IMR-90 (cell line): ENCODE measurements around the gene HEXA. TPM values are rescaled to one million over a fixed set of nuclear protein-coding genes. Genes with fewer than 3 reads are reported as not detected.

ENCODE experiments used
- ATAC-seq: fragments of 200-7000 bp; cut with Tn5 transposase; 2 replicates; pipeline ENCODE4 v1.9.1; 2020; ENCODE audit warnings: low read depth, mild to moderate bottlenecking, moderate library complexity
- BruUV-seq: library from RNA; stranded (reverse); fragments of 400-500 nt; replicated peaks from 2 replicates; lab custom pipeline; 2021; lab: Mats Ljungman, UMichigan
- CTCF ChIA-PET: fragments of 300-600 bp; formaldehyde crosslinking; extraction: SDS; loops from one replicate; lab custom pipeline; 2021; ENCODE audit warnings: antibody characterized with exemption; lab: Yijun Ruan, JAX
- POLR2A ChIA-PET: fragments of 300-600 bp; sonication (Branson Sonifier 250); formaldehyde crosslinking; loops from one replicate; lab custom pipeline; 2022; ENCODE audit warnings: antibody characterized with exemption; ENCODE audit not compliant: unreplicated experiment; lab: Charles Lee
- DNase-seq: peaks from one replicate; pipeline ENCODE4 v3.0.0; 2013
- H2AFZ ChIP-seq: replicated peaks from 2 replicates; pipeline ENCODE3; 2013; ENCODE audit warnings: low read length, mild to moderate bottlenecking; ENCODE audit not compliant: poor library complexity
- H2AK5ac ChIP-seq: 2 replicates; pipeline ENCODE4 v1.6.1; 2013; ENCODE audit warnings: low read depth, low read length, inconsistent platforms
- H2AK9ac ChIP-seq: replicated peaks from 2 replicates; pipeline ENCODE3; 2013; ENCODE audit warnings: mild to moderate bottlenecking, low read depth, low read length, moderate library complexity; ENCODE audit not compliant: poor library complexity
- H2BK120ac ChIP-seq: 2 replicates; pipeline ENCODE4 v1.6.1; 2013; ENCODE audit warnings: low read depth, low read length, inconsistent platforms
- H2BK15ac ChIP-seq: 3 replicates; pipeline ENCODE4 v1.6.1; 2013; ENCODE audit warnings: low read depth, low read length, inconsistent platforms
- H2BK20ac ChIP-seq: 2 replicates; pipeline ENCODE4 v1.6.1; 2013; ENCODE audit warnings: low read depth, mild to moderate bottlenecking, inconsistent platforms, low read length, moderate library complexity
- H2BK5ac ChIP-seq: 2 replicates; pipeline ENCODE4 v1.6.1; 2013; ENCODE audit warnings: mild to moderate bottlenecking, low read depth, low read length, inconsistent platforms; ENCODE audit not compliant: poor library complexity, severe bottlenecking
- H3K14ac ChIP-seq: replicated peaks from 2 replicates; pipeline ENCODE4 v1.6.1; 2013; ENCODE audit warnings: low read depth, low read length, inconsistent platforms
- H3K18ac ChIP-seq: 2 replicates; pipeline ENCODE4 v1.6.1; 2013; ENCODE audit warnings: low read depth, low read length, control low read depth
- H3K23ac ChIP-seq: 2 replicates; pipeline ENCODE4 v1.6.1; 2013; ENCODE audit warnings: low read depth, low read length, inconsistent platforms
- H3K27ac ChIP-seq: 2 replicates; pipeline ENCODE4 v1.5.1; 2013; ENCODE audit warnings: mild to moderate bottlenecking, control low read depth, low read length; ENCODE audit not compliant: insufficient read depth
- H3K27me3 ChIP-seq: 2 replicates; pipeline ENCODE4 v1.6.1; 2013; ENCODE audit warnings: low read length; ENCODE audit not compliant: control insufficient read depth, insufficient read depth
- H3K36me3 ChIP-seq: 2 replicates; pipeline ENCODE4 v1.6.1; 2013; ENCODE audit warnings: low read length, mixed read lengths; ENCODE audit not compliant: control insufficient read depth, insufficient read depth
- H3K4ac ChIP-seq: 2 replicates; pipeline ENCODE4 v1.6.1; 2013; ENCODE audit warnings: low read depth, low read length, inconsistent platforms
- H3K4me1 ChIP-seq: 2 replicates; pipeline ENCODE4 v1.6.1; 2013; ENCODE audit warnings: low read length, mixed read lengths; ENCODE audit not compliant: control insufficient read depth, insufficient read depth
- H3K4me2 ChIP-seq: 2 replicates; pipeline ENCODE4 v1.6.1; 2013; ENCODE audit warnings: low read depth, mild to moderate bottlenecking, control low read depth, low read length, moderate library complexity
- H3K4me3 ChIP-seq: 2 replicates; pipeline ENCODE4 v1.5.1; 2013; ENCODE audit warnings: low read depth, mild to moderate bottlenecking, control low read depth, low read length, moderate library complexity; ENCODE audit not compliant: insufficient read depth
- H3K56ac ChIP-seq: 2 replicates; pipeline ENCODE4 v1.6.1; 2013; ENCODE audit warnings: low read length, inconsistent platforms; ENCODE audit not compliant: insufficient read depth; ENCODE audit errors: extremely low read depth
- H3K79me1 ChIP-seq, 2 experiments: 2 replicates each; pipeline ENCODE4 v1.6.1; 2013; ENCODE audit warnings: low read length in 2 of 2, inconsistent platforms in 1 of 2, low read depth in 1 of 2
- H3K9ac ChIP-seq: 2 replicates; pipeline ENCODE4 v1.6.1; 2013; ENCODE audit warnings: low read depth, low read length, control low read depth
- H3K9me1 ChIP-seq: 2 replicates; pipeline ENCODE4 v1.6.1; 2013; ENCODE audit warnings: low read length, inconsistent platforms; ENCODE audit not compliant: insufficient read depth
- H3K9me3 ChIP-seq: 2 replicates; pipeline ENCODE4 v1.6.1; 2013; ENCODE audit warnings: low read length; ENCODE audit not compliant: control insufficient read depth, insufficient read depth
- H4K20me1 ChIP-seq: 2 replicates; pipeline ENCODE4 v1.6.1; 2013; ENCODE audit warnings: low read length, inconsistent platforms; ENCODE audit not compliant: insufficient read depth
- H4K5ac ChIP-seq: 2 replicates; pipeline ENCODE4 v1.6.1; 2013; ENCODE audit warnings: mild to moderate bottlenecking, low read depth, low read length, control low read depth
- H4K8ac ChIP-seq, 2 experiments: 2 replicates each; pipeline ENCODE4 v1.6.1; 2013; ENCODE audit warnings: low read depth in 2 of 2, low read length in 2 of 2, control low read depth in 1 of 2, inconsistent platforms in 1 of 2
- H4K91ac ChIP-seq: 2 replicates; pipeline ENCODE4 v1.6.1; 2013; ENCODE audit warnings: low read depth, low read length, inconsistent platforms; ENCODE audit not compliant: insufficient read depth
- CEBPB ChIP-seq: IDR thresholded peaks from 2 replicates; pipeline ENCODE4 v1.6.1; 2012; ENCODE audit warnings: low read depth, low read length, improper control_type of control experiment
- CHD1 ChIP-seq: IDR thresholded peaks from 2 replicates; pipeline ENCODE4 v1.6.1; 2012; ENCODE audit warnings: low read depth, low read length, improper control_type of control experiment
- CTCF ChIP-seq: conservative IDR thresholded peaks from 2 replicates; pipeline ENCODE4 v1.5.1; 2012; ENCODE audit warnings: mild to moderate bottlenecking, low read depth, low read length, improper control_type of control experiment
- ELK1 ChIP-seq: fragments of 150-350 bp; IDR thresholded peaks from 2 replicates; pipeline ENCODE4 v1.6.1; 2016; ENCODE audit warnings: low read depth, mild to moderate bottlenecking, low read length, moderate library complexity, borderline replicate concordance
- FOS ChIP-seq: fragments of 150-350 bp; IDR thresholded peaks from 2 replicates; pipeline ENCODE4 v1.6.1; 2016; ENCODE audit warnings: low read depth, low read length
- MAFK ChIP-seq: IDR thresholded peaks from 2 replicates; pipeline ENCODE4 v1.6.1; 2012; ENCODE audit warnings: low read depth, low read length, improper control_type of control experiment
- MXI1 ChIP-seq: IDR thresholded peaks from 2 replicates; pipeline ENCODE4 v1.6.1; 2012; ENCODE audit warnings: low read depth, mild to moderate bottlenecking, low read length, moderate library complexity, borderline replicate concordance
- NFE2L2 ChIP-seq: fragments of 150-350 bp; IDR thresholded peaks from 2 replicates; pipeline ENCODE4 v1.6.1; 2016; ENCODE audit warnings: low read depth, mild to moderate bottlenecking, low read length
- POLR2A ChIP-seq: IDR thresholded peaks from 2 replicates; pipeline ENCODE4 v1.6.1; 2012; ENCODE audit warnings: mild to moderate bottlenecking, low read depth, low read length
- RCOR1 ChIP-seq: IDR thresholded peaks from 2 replicates; pipeline ENCODE4 v1.6.1; 2012; ENCODE audit warnings: mild to moderate bottlenecking, low read length, improper control_type of control experiment; ENCODE audit not compliant: insufficient replicate concordance
- RFX5 ChIP-seq: IDR thresholded peaks from 2 replicates; pipeline ENCODE4 v1.8.0; 2012; ENCODE audit warnings: low read depth, mild to moderate bottlenecking, low read length, moderate library complexity
- USF2 ChIP-seq: fragments of 150-350 bp; IDR thresholded peaks from 2 replicates; pipeline ENCODE4 v1.6.1; 2017; ENCODE audit warnings: mild to moderate bottlenecking, antibody characterized with exemption, low read length, low read depth
- WGBS, 2 experiments: methylation state at CpG; one replicate each; pipeline versions ENCODE4 v1.1.5 to v1.1.7; 2013; ENCODE audit warnings: missing lambda C conversion rate in 2 of 2; ENCODE audit not compliant: insufficient read length in 1 of 2; ENCODE audit errors: extremely low coverage in 2 of 2; 5-methylcytosine and 5-hydroxymethylcytosine counted together
- dilution Hi-C: fragments of 300-500 bp; cut with HindIII; formaldehyde crosslinking; loops from one replicate; pipeline ENCODE4 v1.14.3; 2018; ENCODE audit warnings: low sequenced_read_pairs; ENCODE audit not compliant: unreplicated experiment
- in situ Hi-C: fragments of 300-500 bp; cut with MboI; formaldehyde crosslinking; loops from 3 replicates; pipeline ENCODE4 v1.14.3; 2019; ENCODE audit warnings: low sequenced_read_pairs, inconsistent platforms, mixed read lengths
- intact Hi-C: fragments of 100-400 bp; cut with micrococcal nuclease; formaldehyde crosslinking; loops from 2 replicates; pipeline ENCODE4 v1.10.0; 2022
- polyA plus RNA-seq, 3 experiments: library from polyadenylated mRNA; depleted of rRNA; stranded (reverse); fragments of >200 nt; gene quantifications; 2 replicates each; pipeline ENCODE4 v1.2.3, GENCODE V29; 2012; ENCODE audit warnings: low replicate concordance in 1 of 3
- total RNA-seq: library from RNA; depleted of rRNA; stranded (reverse); fragments of >200 nt; gene quantifications from 2 replicates; pipeline ENCODE4 v1.2.3, GENCODE V29; 2012

Gene HEXA
- total and polyA plus RNA-seq, 2 of the 4 experiments (the other 2 are of a cell fraction), result 19.4 to 115 TPM

GRCh38 chr15:72302955-72303354 lies 72.9 kb downstream of the HEXA start:
- no peak overlapping the region for H3K14ac ChIP-seq
- peaks cover 3% of the 10 kb centered on the region; the same call in 1 of the 2 replicates for H3K4me1 ChIP-seq
- H2AK9ac ChIP-seq, result no peak overlapping the region
- no peaks in the 10 kb centered on the region for H3K79me1 ChIP-seq
- DNase-seq, result no peak
- no peak overlapping the region for H2BK120ac ChIP-seq
- H2BK15ac ChIP-seq, result no peak overlapping the region
- H2BK20ac ChIP-seq, result no peak overlapping the region
- ATAC-seq, result no peak
- H4K5ac ChIP-seq, result no peak overlapping the region
- no CpG with 5 or more reads among the region's 1 CpG for WGBS, 2 experiments
- H3K4me3 ChIP-seq, result no peak overlapping the region
- H3K9me1 ChIP-seq, result no peaks in the 10 kb centered on the region
- no peaks in the 10 kb centered on the region for H3K9me3 ChIP-seq
- no peak overlapping the region for H3K4ac ChIP-seq
- no peak overlapping the region for H2AK5ac ChIP-seq
- no peak overlapping the region for H3K9ac ChIP-seq
- ChIA-PET CTCF (no interaction called here), POLR2A (no interaction called here)
- H2AFZ ChIP-seq, result no peak overlapping the region
- H4K20me1 ChIP-seq, result 0 out of 2 replicates have a peak, but pooled peaks cover 3% of the 10 kb centered on the region
- no peak for TF ChIP-seq NFE2L2
- no peak for TF ChIP-seq MXI1
- no peak for TF ChIP-seq ELK1
- TF ChIP-seq RFX5, result no peak
- TF ChIP-seq RCOR1, result no peak
- no peak for TF ChIP-seq CTCF
- no peak for TF ChIP-seq CHD1
- TF ChIP-seq FOS, result no peak
- TF ChIP-seq MAFK, result no peak
- TF ChIP-seq POLR2A, result no peak
- TF ChIP-seq USF2, result no peak
- TF ChIP-seq CEBPB, result no peak
- no peak overlapping the region for H3K18ac ChIP-seq
- H3K36me3 ChIP-seq, result no peaks in the 10 kb centered on the region
- no peak overlapping the region for H3K4me2 ChIP-seq
- peaks cover 8% of the 10 kb centered on the region for H3K27me3 ChIP-seq
- no peak overlapping the region for H4K91ac ChIP-seq
- no peak overlapping the region for H3K23ac ChIP-seq
- dilution Hi-C loops, result no loop called here
- H2BK5ac ChIP-seq, result no peak overlapping the region
- no peak overlapping the region for H3K27ac ChIP-seq
- no TSS peak for BruUV-seq
- in situ Hi-C loops, result loop anchor here (10.0 kb wide), 1 partner anchor 372 kb away; no protein-coding TSS in a partner anchor
- no peak overlapping the region for H4K8ac ChIP-seq
- no peak overlapping the region for H3K56ac ChIP-seq
- intact Hi-C loops, result no loop called here
